NCI-H345 treated with DMSO at 0.1 percent for 48 hours (cell line): ENCODE data around the gene EPB41L3.

Source experiments
- DNase-seq: peaks from one replicate; lab custom pipeline; 2025; ENCODE audit not compliant: unreplicated experiment; lab: John Stamatoyannopoulos, UW

The EPB41L3 gene

DNA sequence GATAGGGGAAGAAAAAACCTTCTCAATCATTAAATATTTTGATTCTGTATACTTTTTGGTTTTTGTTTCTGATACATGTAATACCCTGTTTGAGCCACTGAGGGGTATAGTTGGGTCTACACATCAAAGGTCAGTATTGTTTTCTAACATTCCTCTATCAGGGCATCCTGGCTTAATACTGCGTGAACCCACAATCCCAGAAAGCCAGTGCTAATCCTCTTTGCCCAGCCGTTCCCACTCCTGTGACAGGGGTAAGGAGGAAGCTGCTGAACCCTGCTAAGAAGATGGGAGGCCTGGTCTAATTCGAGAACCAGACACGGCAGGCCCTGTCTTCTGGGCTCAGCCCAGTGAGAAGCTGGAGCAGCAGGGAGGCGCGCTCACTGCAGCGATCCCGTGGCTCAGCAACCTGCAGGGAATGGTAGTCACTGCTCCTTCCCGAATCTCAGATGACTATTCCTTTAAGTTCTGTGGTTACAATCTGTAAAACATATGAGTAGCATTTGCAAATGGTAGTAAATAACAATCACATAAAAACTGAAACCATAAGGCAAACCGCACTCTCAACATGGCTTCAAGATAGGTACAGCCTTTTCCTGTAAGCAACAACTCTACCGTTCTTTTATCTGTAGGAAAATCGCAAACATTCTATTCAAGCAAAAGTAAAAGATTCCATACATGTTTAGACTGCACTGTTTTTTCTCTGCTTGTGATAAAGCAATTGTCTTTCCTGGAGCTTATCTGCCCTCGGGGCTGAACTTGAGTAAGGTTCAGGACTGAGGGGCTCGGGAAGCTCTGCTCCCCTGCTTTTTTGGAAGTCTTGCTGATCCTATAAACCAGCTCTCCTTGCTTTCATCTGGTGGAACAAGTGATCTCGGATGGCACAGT, 87.0 kb downstream of the EPB41L3 start:
- DNase-seq, result no peak

DNA sequence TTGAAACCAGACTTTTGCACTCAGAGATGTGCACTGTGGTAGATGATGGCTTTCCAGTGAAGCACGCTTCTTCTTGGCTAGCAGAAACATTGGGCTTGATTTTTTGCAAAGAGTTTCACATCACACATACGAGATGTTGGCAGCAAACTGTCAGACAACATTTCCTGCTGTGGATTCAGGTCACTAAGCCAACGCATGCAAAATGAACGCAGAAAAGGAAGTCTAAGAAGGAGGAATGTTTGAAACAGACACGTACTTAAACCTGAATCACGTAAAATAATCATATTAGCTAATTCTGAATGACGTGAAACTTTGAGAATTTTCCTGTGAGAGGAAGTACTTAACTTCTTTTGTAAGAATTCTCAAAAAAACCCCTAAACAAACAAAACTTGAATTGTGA, 88.1 kb downstream of the EPB41L3 start:
- no peak for DNase-seq

DNA sequence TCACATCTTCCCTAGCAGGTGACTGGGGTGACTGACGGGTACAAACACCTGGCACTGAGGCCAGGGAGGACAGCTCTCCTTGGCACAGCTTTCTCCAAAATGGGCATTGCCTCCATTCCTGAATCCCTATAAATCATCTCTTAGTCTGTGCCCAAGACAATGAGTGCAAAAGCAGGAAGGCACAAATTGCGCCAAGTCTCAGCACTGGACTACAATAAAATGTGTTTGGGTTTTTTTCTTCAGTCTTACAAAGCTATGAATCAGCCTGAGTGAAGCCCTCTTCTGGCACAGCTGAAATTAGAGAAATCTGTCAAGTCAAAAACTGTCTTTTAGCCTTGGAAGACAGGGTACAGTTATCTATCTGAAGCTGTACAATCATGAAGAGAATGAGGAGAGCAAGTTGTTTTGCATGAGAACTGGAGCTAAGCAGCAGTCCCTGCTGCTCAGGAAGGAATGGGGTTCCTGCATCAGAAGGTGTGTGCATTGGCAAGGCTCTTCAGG, 90.8 kb downstream of the EPB41L3 start:
- no peak for DNase-seq

DNA sequence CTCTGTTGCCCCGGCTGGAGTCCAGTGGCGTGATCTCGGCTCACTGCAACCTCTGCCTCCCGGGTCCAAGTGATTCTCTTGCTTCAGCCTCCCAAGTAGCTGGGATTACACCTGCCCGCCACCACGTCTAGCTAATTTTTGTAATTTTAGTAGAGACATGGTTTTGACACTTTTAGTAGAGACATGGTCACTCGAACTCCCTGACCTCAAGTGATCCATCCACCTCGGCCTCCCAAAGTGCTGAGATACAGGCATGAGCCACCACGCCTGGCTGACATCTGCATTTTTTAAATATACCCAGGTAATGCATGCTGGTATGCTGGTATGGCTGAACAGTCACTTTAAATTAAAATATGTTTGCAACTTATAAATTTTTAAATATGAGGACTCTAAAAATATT, 91.9 kb downstream of the EPB41L3 start:
- no peak for DNase-seq

GRCh38 chr18:5451150-5451549, 92.6 kb downstream of the EPB41L3 start:
- DNase-seq, result no peak

DNA sequence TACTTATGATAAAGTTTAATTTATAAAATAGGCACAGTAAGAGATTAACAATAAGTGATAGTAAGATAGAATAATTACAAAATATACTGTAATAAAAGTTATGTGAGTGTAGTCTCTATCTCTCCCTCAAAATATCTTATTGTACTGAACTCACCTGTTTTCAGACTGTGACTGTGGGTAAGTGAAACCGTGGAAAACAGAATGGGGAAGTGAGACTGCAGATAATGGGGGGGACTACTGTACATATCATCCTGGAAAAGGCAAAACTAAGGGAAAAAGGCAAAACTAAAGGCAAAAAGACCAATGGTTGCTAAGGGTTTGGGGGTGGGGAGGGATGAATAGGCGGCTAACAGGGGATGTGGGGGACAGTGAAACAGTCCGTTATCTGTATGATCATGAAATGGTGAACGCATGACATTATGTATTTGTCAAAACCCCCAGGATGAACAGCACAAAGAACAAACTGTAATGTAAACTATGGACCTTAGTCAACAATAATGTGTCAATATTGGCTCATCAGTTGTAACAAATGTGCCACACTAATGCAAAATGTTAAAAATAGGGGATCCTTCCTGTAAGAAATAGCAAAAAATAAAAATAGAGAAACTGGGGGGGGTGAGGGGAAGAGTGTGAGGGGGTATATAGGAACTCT, 93.8 kb downstream of the EPB41L3 start:
- DNase-seq, result no peak

DNA sequence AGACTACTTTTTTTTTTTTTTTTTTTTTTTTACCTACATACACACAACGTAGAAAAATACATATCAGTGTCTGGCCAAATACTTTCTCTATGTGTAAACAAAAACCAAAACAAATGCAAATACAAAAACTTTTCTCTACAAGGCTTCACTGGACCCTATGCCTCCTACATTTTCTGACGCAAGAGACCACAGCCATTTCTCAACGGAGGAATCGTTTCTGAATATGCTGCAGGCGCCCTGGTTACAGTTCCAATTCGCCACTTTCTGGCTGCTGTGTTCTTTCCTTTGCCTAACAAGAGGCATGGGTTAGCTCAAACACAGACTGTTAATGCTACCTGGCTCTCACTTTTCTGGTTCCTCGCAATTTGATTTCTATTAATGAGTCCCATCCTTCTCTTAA, 96.4 kb downstream of the EPB41L3 start:
- no peak for DNase-seq

GRCh38 chr18:5444847-5445246, 99.0 kb downstream of the EPB41L3 start:
- no peak for DNase-seq

GRCh38 chr18:5444269-5444668, 99.5 kb downstream of the EPB41L3 start:
- no peak for DNase-seq

DNA sequence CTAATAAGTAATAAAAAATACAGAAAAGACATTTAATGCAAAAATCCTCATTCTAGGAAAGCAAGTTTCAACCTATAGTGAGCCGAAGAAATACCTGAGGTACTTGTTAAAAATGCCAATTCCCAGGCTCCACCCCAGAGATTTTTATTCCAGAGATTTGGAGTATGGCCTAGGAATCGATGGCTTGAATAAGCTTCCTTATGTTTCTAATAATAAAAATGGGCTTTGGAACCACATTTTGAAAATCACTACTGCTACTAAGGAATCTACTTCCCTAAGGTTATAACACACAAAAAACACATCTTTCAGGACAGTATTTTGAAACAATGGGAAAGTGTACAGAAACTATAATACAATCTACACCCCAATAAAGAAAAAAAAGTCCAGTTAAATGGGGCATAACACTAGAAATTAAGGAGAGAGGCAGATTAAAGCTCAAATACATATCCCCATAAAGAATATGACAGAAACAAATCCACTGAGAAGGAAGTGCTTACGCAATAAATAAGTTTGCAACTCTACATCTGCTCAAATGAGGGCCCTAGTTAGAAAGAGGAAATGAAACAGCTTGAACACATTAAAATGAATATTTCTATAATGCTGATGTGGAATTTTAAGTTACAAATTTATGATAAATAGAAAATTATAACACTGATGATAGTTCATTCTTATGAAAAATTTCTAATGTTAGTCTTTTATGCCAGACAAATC, 103.7 kb downstream of the EPB41L3 start:
- no peak for DNase-seq

DNA sequence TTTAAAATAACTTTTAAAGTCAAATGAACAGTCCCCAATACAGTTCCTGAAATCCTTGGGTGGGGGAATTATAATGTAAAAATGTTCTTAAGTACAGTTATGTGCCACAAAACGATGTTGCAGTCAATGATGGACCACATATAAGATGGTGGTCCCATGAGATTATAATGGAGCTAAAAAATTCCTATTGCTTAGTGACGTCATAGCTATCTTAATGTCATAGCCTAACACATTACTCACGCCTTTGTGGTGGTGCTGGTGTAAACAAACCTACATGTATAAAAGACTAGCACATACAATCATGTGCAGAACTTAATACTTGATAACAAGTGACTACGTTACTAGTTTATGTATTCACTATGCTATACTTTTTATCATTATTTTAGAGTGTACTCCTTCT, 109.4 kb downstream of the EPB41L3 start:
- DNase-seq, result no peak

DNA sequence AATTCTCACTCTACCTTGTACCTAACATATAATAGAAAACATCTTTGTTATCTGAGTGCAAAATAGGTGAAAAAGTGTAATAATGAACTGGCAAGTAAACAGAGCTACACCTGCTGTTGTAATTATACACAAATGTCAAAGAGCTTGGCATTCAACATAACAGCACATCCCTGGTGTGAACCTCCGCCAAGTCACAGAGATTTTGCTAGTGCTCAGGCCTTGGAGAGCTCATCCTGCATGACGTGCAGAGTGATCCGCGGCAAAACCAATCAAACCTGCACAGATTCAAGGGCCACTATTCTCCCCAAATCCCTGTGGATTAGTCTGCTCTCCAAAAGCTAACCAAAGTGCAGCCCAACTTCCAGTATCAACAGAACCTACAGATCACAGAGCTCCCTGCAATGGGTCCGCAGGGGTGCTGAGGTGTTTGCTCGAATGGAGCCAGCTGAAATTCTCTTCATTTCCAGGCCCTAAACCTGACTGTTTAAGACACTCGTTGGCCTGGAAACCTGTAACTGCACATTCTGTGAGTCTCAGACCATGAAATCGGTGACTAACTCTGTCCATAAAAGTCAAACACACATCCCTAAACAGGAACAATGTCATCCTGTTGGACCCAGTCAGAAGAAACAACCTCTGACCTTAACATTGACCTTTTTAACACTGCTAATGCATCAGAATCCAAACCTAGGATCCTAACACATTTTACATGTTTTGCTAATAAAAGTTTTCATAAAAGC, 111.8 kb downstream of the EPB41L3 start:
- no peak for DNase-seq

DNA sequence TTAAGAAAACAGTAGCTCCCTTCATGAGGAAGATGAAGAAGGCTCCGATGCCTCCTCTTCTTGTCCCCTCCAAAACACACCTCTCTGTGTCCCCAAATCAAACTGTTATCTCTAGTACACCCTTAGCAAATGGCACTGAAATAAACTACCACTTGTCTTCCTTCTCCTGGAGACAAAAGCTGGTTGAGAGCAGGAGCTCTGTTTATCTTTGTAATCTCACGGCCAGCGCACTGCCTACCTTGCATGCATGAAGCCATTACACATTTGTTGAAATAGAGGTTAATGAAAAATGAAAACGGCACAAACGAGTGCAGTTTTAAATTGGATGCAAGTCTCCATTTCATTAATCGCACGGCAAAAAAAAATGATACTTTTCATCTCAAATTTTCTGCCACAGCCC, 113.7 kb downstream of the EPB41L3 start:
- DNase-seq, result no peak

DNA sequence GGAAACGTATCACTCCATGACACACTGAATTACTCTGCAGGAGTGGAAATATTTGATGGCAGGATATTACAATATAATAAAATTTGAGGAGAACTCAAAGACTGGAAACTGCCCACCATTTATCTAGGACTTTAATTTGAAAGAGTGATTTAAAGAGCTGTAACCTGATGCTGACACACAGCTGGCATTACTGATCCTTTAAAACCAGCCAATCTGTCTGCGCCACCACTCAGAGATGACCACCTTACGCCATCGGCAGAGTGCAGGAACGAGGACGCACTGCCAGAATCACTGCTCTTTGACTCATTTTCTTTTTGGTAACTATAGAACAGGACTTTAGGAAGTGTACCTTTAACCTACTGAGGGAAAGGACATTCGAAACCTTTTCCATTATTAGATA, 114.1 kb downstream of the EPB41L3 start:
- no peak for DNase-seq

GRCh38 chr18:5425721-5426120, 118.1 kb downstream of the EPB41L3 start:
- DNase-seq, result no peak

DNA sequence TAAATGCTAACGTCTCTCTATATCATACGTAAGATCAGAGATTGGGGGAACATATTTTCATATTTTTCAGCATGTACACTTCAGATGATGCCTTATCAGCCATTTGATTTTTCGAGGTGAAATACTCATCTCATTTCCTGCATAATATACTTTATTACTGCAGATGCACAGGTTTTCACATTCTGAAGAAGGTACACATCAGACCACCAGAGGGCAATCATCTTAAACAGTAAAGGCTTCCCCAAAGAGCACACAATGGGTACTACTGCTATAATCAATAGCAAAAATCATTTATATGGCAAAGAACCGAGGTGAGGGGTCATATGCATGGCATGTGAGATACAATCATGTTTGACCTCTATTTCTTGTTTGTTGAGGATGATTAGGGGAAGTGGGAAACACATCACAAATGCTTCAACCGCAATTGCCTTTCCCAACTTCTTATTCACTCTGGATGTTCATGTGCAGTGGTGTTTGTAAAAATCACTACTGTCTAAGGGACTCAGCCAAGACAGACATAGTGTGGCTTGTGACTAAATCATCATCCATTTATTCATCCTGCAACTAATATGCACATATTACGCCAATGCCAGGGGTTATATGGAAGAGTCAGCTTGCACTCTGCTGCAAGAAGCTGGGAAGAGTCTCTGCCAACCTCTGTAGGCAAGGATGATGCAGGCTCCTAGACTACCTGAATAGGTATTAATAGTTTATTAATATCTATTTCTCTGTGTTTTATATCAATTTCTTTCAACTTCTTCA, 118.7 kb downstream of the EPB41L3 start:
- peak; percentile 32 for DNase-seq

GRCh38 chr18:5422626-5423025, 121.2 kb downstream of the EPB41L3 start:
- no peak for DNase-seq

GRCh38 chr18:5421981-5422380, 121.8 kb downstream of the EPB41L3 start:
- DNase-seq, result no peak

DNA sequence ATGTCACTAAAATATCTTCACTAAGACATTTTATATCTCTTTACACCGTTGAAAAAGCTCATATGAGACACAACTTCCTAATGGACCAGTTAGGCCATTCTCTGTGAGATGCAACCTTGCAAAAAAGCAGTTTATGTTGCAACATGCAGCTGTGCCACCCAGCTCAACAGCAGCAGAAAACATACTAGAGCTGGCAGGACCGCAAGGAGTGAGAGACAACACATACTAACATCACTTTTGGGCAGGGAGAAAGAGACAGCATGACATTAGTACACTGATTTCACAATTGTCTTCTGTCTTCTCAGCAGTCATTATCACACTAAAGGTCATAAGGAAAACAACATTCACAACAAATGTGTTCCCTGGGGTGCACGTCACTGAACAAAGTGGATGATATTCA, 122.9 kb downstream of the EPB41L3 start:
- no peak for DNase-seq

GRCh38 chr18:5419601-5420000, 124.2 kb downstream of the EPB41L3 start:
- DNase-seq, result no peak
